Right renal pelvis (tissue), 4 donors: ENCODE data around the gene RELT. TPM values are rescaled to one million over a fixed set of nuclear protein-coding genes. Genes with fewer than 3 reads are reported as not detected.

ENCODE experiments used
- DNase-seq, 4 donors: peaks; one replicate each; pipeline ENCODE4 v3.0.0-alpha.2; 2013; ENCODE audit warnings: low read depth in 4 of 4, low spot score in 3 of 4, missing footprints in 1 of 4
- polyA plus RNA-seq, 4 donors: library from polyadenylated mRNA; unstranded; fragments of 120-200 nt; gene quantifications; one replicate each; pipeline ENCODE4 v1.2.1, GENCODE V29; 2013; ENCODE audit not compliant: insufficient read length in 4 of 4

The RELT gene
- polyA plus RNA-seq, 4 donors: 3.0 to 4.2 (median 3.2) TPM

DNA sequence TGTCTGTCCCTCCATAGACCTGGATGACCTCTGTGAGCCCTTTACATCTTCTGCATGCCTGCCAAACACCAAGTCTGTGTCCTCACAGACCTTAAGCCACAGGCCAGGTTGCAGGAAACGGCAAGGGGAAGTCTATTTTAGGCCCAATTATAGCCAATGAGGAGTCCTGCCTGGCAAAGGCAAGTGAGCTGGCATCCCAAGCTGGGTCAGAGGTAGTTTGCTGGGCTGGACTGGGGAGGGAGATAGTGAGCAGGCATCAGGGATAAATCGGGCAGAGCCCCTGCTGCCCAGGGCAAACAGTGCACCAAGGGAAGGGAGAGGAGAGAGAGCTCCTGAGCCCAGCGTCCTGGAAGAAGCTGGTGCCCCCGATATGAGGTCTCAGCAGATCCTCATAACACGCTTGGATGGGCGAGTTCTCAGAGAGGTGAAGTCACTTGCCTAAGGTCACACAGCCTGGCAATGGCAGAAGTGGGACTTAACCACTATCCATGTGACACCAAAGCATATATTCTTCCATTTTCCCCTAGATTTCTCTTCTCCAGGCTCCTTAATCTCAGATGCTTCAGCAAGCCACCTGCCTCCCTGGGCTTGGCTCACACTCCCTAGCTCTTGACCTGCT, 3.7 kb upstream of the RELT start:
- DNase-seq: no peak

DNA sequence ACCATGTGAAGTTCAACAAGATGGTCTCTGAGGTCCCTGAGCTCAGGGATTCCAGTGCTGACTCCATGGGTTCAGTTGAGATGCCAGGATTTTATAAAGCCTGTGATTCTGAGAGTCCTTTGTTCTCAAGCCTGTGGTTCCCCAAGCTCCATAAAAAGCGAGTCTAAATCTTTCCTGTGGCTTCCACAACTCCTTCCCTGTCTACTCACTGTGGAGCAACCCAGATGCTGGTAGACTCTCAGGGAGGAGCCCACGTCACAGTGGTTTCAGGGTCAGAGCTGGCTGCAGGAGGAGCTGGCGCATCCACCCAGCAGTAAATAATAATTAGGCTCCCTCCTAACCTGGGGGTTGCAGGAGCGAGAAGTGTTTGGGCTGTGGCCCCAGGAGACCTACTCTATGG, 2.0 kb upstream of the RELT start:
- no peak for DNase-seq

DNA sequence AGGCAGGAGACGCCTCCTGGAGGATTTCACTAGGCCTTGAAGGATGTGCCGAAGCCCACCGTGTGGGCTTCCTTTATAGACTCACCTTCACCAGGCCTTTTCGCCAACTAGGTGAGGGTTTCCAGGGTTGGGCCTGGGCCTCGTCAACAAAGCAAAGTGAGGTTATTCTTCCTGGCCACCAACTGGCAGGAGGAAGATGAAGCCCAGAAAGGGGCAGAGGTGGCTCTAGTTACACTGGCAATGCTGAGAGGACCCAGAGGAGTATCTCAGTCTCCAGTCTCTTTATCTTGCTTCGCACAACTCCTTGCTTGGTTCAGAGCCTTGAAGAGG, 404 bp upstream of the RELT start:
- DNase-seq: no peak

DNA sequence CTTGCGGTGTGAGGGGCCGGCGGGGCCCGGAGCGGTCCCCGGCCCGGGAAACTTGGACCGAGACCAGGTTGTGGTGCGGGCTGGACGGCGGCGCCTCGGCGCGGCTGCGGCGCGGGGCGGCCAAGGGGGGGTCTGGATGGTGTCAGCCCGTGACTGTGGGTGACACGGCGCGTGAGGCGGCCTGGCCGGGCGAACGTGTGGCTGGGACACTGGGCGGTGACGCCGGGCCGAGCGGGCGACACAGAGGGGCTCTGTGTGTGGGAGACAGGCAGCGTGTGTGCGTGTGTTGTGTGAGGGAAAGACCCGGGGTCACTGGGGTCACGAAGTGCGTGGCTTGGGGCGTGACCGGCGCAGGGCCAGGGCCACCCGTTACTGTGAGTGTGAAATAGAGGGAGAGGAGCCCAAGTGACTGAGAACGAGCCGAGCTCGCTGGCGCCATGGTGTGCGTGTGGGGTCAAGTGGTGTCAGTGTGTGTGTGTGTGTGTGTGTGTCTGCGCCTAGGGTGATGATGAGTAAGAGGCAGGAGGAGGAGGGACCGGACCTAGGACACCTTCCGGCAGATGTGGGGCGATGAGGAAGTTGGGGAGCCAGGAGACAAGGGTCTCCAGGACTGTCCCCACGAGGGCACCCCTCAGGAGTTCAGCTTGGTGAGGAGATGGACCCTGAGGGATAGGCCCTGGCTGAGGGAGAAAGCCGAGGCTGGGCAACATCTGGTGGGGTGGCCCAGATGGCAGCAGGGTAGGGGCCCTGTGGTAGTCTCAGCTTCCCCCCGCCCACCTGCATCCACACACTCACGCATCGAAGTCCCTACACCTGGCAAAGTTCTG, 817 bp downstream of the RELT start:
- no peak for DNase-seq

DNA sequence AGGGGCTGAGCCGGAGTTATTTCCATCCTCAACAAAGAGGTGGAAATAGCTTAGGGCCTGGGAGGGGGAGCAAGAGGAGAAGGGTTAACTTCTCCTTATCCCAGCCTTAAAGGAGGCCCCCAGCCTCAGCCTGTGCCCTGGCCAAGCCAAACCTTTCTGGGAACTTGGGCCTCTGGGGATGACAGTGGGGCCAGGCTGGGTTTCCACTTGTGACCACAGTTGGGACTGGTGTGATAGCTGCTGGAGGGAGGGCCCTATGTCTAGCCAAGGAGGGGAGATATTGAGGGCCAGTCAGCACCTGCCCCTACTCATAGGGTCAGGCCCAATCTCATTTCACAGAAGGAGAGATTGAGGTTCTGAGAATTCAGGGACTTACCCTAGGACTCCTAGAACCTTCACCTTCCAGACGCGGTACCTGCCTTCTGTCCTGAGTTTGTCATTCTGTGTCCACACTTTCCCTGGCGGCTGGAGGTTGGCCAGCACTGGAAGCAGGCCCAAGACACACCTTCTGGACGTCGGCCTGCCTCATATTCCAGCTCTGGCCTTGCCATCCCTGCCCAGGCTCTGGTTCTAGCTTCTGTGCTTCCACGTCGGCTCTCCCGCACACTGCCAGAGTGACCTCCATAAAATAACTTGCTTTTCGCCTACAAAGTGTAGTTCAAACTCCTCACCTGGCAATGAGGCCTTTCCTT, 3.1 kb downstream of the RELT start:
- DNase-seq: no peak

DNA sequence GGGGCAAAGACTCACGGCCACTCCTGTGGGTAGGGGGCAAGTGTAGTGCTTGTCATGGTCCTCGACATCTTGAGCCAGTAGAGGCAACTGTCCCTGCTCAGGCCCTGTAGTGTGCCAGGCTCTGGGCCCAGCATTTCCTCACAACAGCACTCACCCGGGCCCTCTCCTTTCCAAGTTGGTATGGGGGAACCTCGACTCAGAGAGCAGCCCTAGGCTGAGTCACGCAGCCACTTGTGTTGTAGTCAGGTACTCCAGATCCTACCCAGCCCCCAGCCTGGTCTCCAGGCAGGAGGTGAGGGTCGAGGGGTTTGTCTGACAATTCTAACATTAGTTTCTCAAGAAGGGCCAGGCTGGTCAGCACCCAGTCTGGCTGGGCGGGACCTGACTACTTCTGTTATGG, 4.1 kb downstream of the RELT start:
- DNase-seq: no peak

DNA sequence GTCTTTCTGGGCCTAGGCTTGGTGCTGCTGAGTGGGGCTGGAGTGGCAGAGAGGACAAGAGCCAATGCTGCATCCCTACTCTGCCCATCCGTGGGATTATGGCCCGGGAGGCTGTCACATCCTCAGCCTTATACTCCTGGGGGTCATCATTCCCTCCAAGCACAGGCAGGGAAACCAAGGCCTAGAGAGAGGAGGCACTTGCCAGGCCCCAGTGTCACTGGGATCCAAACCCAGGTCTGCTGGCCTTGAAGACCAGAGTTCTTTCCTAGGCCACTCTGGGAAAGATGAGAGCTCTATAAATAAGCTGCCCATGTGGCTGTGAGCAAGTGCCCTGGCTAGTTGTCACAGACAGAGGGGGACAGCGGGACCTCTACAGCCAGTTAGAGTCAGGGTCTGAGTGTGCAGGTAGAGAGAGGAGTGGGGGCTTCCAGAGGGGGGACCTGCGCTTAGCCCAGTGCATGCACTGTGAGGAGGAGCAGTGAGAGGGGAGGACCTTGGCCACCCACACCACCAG, 4.8 kb downstream of the RELT start:
- no peak for DNase-seq

DNA sequence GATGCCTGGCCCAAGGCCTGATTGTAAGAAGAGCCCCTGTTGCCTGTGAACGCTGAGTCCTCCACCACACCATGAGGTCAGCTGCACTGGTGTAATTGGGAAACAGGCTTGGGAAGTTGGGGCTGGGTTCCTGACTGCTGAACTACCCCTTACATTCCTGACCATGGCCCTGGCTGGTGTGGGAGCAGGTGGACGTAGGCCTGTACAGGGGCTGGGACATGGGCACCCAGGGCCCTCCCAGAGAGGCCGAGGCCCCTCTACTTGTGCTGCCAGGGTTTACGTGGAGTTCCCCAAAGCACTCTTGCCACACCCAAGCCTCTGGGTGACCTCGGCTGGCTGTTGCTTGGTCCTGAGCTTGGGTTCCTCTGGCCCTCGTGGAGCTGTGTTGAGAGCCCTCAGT, 5.4 kb downstream of the RELT start:
- no peak for DNase-seq

DNA sequence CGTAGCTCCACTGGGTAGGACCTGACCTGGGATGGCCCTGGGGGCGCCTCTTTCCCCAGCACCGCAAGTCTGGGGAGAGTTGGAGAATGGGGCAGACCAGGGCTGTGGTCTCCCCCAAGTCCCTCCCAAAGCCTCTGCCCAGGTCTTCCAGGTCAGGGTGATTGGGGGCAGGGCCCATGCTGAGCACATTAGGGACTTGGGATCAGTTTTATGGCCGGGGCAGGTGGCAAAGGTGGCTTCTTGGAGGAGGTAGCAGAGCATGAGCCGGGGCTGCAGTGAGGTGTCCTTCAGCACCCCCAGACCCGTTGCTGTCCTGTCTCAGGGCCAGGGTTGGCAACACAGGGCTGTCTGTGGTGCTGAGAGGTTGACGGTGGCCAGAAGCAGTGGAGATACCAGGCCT, 6.0 kb downstream of the RELT start:
- DNase-seq: no peak

DNA sequence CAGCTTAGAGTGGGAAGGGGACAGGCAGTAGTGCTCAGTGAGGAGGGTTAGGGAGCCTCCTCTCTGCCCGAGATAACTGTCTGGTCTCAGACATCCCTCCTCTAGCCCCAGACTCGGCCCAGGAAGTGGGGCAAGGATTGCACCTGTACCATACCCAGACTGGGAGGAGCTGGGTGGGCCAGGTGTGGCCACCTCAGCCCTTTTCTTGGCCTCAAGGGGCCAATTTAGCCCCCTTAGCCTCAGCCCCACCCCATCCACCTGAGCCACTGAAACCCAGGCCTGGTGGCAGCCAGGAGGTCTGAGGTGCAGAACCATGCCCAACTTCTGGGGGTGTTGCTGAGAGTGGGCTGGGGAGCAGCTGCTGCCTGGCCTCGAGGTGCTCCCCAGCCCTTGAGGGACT, 6.5 kb downstream of the RELT start:
- no peak for DNase-seq

DNA sequence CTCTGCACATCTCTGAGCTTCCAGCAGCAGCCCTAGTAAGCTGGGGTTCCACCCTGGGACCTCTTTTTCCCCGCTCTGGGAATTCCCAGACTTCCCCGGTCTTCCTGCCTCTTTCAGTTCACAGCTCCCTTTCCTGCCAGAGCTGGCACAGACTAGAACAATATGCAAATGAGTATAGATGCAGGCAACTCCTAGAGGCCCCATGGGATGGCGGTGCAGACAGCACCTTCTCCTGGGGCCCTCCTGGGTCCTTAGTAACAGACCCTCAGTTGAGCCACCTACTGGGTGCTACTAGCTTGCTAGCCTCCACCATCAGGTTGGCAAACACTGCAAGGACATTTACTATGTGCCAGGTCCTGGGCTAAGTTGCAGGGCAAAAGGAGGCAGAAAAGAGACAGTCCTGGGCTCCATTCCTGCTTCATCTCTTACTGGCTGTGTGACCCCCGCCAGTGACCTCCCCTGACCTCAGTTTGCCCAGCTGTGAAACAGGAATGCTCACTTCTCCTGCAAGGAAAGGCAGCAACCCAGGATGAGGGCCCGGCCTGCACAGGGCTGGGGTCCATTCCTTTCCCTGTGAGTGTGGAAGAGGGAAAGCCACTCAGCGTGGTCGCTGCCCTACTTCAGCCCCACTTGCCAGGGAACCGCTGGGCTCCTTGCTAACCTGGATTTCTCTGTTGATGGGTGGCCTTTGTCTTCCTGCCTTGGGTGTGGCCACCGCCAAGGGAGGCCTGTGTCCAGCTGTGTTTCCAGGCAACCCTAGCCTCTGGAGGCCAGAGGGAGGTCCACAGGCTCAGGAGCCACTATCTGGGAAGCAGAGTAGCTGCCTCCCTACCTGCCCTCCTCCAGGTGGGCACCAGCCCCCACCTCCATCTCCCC, 7.3 kb downstream of the RELT start:
- peak in 1 of 4 donors; percentile 41 for DNase-seq

DNA sequence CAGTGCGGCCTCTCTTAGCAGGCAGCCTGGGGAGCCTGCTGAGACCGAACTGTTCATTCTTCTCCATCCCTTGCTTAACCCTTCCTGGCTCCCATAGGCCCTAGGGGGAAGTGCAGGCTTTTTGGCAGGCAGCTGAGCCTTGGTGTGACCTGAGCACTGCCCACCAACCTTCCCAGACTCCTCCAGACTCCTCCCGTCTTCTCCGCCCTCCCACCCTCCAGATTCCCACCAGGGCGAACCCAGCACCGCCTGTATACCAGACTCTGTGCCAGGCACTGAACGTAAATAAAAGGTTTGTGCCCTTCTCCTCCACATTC, 7.9 kb downstream of the RELT start:
- DNase-seq: no peak

DNA sequence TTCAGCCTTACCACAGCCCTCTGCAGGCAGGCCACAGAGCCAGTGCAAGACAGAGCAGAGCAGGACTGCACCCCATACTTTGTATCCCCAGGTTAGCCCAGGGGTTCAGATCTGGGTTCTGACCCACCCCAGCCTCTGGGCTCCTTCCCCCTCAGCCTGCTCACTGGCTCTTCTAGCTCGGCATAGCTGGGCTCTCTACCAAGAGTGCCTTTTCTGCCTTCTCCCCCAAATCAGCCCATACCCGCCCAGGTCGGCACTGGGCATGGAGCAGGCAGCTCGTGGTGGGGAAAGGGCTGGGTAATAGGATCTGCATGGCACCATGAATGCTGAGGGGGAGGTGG, 8.3 kb downstream of the RELT start:
- no peak for DNase-seq

DNA sequence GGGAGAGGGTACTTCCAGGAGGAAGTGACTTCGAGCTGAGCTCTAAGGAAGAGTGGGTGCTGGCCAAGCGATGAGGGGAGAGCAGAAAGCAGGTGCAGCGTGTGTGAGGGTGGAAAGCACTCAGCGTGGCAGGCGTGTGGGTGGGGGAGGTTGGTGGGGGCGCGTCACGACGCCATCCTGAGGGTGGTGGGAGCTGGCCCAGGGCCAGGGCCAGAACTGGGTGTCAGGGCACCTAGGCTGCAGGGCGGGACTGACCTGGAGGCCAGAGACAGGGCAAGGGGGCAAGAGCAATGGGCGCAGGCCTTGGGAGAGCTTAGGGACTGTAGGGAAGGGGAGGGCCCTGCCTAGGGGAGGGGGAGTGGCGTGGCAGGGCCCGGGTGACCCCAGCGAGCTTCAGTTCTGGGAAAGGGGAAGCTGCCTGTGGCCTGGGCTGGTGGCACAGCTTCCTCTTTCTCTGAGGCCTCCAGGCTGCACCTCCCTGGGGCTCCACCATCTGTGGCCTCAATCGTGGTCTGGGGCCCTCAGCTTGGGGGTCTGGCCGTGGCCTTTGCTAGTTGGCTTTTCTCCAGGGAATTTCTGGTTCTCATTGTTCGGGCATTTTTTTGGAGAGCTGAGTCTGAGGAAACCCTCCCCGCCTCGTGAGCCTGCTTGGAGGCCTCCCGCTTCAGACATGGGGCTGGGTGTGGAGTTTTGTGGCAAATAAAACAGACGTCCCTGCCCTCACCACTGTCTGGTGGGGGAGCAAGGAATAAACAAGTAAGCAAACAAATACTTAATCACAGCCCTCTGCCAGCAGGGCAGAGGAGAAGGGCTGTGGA, 8.9 kb downstream of the RELT start:
- no peak for DNase-seq

DNA sequence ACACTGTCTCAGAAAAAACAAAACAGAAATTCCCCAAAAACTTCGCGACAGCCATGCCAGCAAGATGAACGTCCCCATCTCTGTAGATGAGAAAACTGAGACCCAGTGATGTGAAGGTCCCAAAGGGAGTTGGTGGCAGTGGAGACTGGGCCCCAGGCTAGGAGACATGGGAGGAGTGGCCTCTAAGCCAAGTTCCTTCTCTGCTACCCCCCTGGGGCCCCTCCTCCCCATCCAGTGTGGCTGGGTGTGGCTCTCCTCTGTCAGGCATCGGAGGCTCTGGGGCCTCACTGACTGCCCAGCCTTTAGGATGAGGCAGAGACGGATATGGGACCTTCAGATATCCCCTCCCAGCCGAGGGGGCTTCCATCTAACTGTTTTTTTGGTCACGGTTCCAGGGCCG, 9.8 kb downstream of the RELT start:
- DNase-seq: no peak

DNA sequence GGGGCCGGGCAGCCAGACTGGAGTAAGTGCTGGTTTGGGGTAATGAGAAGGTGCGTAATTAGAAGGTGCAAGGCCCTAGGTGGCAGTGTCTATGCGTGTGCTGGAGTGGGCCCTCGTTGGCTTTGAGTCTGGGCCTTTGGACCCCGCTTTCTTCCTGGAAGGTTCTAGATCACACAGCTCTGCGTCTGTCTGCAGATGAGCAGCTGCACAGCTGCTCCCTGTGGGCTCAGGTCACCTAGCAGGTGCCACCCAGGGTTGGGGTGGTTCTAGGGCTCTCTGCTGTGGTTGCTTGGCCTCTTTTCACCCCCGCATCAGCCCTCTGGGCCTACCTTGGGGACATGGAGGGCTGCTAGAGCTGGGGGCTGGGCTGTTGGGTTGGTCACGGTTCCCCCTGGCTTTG, 10.3 kb downstream of the RELT start:
- no peak for DNase-seq

DNA sequence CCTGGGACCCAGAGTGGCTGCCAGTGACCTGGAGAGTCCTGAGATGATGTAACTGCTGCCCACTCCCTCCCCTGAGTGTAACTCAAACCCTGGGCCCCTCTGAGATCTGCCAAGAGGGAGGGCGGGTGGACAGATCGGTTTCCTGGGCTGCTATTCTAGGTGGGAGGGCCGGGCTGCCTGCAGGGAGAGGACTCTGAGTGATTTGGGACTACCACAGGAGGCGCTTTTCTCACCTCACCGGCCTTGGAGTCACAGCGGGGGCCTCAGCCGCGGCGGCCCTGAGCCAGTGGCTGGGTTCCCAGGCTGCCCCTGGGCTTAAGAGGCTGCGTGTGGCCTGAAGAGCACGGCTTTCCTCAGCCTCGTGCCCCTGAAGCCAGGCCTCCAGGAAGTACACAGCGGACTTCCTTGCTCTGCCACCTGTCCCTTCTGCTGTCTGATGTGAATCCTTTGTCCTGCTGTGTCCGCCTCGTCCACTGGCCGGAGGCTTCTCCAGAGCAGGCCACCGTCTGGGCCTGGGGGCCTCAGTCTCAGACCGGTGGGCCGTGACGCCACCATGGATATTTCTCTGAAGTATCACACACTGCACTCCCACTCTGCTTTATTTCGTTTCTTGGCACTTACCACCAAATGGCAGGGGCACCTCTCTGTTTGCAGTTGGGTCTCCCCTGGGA, 11.5 kb downstream of the RELT start:
- peak in 1 of 4 donors; percentile 31 for DNase-seq

DNA sequence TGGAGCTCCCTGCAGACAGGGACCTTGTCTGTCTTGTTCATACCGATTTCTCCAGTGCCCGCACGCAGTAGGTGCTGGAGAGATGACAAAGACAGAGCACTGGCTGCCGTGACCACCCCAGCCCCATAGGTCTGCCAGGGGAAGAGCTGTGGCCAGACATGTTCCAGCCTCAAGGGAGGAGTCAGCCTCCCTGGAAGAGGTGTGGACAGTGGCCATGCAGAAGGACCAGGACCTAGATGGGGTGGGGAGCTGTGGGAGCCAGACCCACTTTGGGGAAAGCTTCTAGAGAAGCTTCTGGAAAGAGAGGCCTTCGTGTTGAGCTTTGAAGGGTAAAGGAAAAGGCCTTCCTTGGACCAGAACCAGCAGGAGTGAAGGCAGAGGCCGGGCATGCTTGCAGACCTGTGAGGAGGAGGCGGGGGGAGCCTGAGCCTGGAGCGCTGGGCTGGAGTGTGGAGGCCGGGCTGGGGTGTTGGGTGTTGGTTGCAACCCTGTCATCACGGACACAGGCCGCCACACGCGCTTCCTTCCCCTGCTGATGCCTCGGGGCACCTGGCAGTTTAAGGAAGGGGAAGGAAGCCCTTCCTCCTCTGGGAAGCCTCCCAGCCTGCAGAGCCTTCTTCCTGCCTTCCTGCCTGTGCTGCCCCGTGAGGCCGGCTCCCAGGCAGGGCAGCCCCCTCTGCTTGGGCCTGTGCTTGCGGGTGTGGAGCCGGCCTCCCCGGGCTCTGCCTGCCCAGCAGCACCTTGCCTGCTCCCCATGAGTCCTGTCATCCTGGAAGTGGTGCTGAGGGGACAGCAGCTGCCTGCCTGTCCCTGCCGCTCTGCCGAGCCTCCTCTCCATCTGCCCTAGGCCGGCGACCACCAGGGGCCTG, 12.3 kb downstream of the RELT start:
- no peak for DNase-seq

DNA sequence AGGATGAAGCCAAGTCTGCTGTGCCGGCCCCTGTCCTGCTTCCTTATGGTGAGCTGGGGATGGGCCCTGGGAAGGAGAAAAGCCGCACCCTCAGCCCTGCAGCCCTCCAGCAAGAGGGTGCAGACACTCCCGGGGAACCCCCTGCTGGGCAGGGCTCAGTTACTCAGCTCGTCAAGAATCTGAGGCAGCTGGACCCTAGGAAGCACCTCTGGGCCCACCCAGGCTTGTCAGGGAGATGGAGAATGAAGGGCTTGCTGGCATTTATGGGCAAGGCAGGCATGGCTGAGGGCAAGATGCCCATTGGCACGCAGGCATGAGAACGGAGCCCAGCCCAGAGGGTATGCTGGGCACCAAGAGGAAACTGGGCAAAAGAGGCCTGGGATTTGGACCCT, 12.9 kb downstream of the RELT start:
- DNase-seq: no peak
